Astrocyte of the hippocampus (primary cell): ENCODE results near the gene PRMT3.
"Not testable (repeated sequence)": the region's sequence is repeated elsewhere in the genome, so short reads cannot be mapped to it uniquely, and the experiment has no call there.

Experiments
- DNase-seq: peaks from one replicate; pipeline ENCODE4 v3.0.0; 2011; ENCODE audit warnings: low read depth, low spot score

Gene PRMT3

DNA sequence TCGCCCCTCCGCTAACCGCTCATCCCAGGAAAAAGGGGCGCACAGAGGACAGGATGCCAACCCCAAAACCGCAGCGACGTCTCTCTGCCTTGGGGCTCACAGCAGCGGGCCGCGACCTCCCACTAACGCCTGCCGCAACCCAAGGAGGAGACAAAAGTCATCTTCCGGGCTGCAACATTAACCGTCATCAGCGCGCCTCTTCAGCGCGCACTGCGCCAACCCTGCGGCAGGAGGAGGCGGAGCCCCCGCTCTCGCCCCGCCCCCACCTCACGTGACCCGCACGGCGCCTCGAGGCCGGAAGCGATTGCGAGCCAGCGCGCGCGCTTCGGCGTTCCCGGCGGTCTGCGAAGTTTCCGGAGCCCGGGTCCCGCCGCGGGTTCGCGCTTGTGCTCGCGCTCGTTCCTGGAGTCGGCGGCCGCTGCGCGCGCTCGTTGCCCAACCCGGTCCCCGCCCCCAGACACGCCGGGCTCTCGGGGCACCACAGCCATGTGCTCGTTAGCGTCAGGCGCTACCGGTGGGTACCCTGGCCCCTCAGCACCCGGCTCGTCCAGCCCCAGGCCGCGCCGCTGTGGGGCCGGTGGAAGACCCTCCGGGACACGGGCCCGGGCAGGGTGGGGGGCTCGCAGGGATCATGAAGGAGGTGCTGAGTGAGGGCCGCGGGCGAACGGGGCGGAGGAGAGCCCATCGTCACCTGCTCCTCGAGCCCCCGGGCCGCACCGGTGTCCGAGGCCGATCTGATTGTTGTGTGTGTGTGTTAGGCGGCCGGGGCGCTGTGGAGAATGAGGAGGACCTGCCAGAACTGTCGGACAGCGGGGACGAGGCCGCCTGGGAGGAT, at the start of gene PRMT3:
Gene PRMT3, plus strand, starts transcription at position 456 of the 835 bp plus-strand sequence. Its CDS starts 31 bp downstream, at position 487.
- peak; percentile 99 for DNase-seq

DNA sequence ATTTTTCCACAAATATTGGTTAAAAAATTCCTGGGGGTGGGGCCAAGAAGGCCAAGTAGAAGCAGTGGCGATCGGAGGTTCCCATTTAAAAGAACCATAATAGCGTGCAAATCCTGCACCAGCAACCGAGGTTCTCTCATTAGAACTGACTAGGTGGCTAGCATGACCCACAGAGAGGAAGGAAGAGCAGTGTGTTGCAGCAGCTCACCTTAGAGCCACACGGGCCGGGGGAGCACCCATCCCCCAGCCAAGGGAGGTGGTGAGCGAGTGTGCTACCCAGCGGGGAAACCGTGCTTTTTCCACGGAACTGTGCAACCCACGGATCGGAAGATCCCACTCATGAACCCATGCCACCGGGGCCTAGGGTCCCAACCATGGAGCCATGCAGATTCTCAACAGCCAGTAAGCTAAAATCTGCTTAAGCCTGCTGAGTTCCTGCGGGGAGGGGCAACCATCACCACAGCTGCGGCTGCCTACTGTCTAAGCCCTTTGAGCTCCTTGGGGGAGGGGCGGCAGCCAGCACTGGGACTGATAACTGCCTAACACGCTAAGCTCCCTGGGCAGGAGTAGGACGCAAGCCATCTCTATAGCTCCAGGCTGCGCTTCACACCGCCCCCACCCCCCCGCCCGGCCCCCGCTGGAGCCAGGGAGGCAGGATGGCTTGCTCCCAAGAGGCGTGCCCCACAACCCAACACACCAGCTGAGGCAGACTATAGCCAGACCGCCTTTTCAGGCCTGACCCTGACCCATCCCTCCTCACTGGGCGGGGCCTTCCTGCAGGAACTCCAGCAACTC, 45.0 kb upstream of the PRMT3 start:
- peak; percentile 21 for DNase-seq

DNA sequence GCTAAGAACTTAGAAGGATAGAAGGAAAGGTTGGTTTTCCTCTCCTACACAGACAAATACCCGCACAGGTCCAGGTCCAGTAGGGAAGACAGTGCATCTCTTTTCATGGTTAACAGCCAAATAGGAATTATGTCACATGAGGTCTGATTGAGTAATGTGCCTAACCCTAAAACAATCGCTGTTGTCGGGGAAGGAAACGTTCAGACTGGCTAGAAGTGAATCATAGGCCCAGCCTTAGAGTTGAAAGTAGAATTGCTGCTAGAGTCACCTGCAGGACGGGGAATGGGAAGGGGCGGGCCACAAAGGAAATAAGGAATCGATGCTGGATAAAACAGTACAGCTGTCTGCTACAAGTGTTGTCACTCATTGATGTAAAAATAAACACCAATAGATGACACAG, 36.4 kb upstream of the PRMT3 start:
- no peak for DNase-seq

DNA sequence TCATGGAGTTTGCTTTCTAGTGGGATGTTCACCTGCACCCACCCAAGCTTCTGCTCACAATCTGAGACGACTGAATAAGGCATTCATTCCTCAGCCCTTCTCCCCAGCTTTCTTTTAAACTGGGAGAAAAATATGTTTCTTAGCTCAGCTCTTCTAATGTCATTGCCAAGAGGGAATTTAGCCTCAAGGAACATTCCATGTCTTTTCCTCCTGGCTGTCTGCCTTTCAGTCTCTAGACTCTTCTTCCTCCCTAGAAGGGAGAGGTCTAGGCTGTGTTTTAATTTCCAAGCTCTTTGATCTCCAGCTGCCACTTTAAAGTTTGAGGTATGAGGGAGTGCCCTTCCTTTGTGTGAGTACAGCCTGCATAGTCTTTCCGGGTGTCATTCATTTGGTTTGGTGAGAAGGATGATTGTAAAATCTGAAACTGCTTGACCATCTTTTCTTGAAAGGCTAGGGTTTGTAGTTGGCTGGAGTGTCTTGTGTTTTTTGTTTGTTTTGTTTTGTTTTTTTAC, 35.7 kb upstream of the PRMT3 start:
- no peak for DNase-seq

DNA sequence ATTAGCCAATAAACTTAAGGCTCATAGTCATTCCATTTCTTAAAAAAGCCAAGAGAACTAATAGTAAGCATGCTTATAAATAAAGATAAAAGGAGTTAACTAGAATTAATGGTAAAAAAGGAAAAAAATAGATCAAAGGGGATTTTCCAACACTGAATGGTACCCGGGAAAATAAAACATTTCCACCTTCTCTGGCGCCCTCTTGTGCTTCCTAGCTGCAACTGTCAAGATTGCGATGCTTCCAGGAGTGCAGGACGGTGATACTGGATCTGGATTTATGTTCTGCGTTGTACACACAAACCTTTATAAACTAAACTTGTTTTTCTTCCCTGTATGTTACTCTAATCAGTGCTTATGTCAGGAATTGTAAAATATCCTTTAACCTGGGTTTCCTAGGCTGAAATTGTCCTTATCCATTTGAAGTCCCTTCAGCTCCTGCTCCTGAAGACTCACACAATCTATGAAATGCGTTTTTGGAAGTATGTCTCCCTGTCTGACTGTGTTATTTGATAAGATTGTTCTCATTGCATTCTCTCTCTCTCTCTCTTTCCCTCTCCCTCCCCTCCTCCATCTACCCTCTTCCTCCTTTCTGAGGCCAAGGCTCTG, 33.6 kb upstream of the PRMT3 start:
- peak; percentile 71 for DNase-seq

DNA sequence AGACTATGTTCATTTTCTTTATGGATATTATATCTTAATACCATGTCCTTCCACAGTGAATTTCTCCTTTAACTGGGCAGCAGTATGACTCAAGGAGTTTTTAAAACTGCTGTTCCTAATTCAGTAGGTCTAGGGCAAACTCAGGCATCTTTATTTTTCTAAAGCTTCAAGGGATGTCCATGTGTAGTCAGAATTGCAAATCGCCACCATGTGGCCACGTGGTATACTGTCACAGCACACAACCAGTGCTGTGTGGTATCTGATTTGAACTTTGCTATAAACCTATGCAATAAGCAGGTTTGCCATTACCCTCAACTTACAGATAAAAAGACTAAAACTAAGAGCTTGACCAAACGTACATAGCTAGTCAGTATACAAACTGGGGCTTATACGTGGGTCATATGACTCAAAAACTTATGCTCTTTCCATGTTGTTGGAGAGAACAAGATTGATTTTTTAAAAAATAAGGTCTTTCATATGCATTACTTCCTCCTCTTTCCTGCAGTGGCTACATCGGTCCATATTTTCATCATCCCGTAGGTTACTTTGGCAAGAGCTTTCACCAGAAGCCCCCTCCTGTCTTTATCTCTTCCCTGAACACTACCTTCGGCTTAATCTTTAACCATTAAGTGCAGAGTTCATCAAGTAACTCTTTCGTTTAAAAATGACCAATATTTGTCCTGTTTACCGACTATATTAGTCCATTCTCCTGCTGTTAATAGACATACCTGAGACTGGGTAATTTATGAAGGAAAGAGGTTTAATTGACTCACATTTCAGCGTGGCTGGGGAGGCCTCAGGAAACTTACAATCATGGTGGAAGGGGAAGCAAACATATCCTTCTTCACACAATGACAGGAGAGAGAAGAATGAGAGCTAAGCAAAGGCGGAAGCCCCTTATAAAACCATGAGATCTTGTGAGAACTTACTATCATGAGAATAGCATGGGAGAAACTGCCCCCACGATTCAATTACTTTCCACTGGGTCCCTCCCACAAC, 32.0 kb upstream of the PRMT3 start:
- DNase-seq = peak; percentile 64

DNA sequence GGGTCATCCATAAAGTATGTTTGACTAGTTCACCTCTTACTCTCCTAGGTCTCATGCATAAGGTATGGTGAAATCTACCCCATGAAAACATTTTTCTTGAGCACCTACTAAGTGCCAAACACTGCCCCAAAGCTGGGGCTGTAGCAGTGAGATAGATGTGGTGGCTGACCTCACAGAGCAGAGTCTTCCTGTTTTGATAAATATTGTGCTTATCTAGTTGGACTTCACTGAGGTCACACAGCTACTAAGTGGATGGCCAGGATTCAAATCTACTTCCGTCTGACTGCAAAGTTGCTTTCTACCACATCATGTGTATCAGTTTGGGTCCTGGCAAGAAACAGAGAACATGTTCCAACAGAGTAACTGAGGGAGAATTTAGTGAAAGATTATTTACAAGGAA, 30.4 kb upstream of the PRMT3 start:
- no peak for DNase-seq

DNA sequence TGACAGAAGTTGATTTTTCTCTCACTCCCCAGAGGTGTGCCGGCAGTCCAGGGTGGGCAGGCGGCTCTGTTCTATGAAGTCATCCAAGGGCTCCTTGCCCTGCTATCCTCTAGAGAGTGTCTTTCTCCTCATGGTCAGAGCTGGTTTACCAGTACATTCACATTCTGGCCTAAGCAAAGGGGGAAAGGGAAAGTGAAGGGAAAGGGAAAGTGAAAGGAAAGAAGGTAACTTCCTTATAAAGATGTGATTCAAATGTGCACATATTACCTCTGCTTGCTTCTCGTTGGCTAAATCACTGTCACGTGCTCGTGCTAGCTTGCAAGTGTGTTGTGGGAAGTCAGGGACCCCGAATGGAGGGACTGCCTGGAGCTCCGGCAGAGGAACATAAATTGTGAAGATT, 26.9 kb upstream of the PRMT3 start:
- DNase-seq = peak; percentile 20

DNA sequence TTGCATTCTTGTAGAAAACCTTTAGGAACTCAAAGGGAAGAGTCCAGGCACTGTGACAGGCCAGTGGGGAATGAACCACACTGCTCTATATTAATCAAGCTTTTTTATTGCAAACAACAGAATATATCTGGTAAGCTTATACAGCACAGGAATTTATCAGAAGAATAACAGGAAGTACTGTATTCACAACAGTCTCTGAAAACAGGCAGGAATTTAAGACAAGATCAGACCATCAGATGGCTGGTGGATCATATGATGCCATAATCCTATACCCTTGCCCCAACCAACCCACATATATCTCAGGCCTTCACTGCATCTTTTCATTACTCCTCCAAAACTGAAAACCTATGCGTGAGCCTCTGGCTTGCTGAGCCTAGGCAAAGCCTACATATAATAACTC, 25.0 kb upstream of the PRMT3 start:
- DNase-seq = no peak

DNA sequence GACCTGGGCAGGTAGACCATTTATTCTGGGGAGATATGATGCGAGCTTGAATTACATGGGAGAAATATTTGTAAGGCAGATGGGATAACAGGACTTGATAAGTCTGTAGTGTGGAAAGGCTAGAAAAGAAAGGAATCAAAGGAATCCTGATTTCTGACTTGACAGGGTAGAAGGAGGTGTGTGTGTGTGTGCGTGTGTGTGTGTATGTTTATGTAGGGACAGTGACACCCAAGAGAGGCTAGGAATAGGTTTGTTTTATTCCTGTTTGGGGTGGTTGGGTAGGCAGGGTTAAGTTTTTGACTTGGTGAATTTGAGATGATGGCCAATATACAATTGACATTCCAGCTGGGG, 24.4 kb upstream of the PRMT3 start:
- no peak for DNase-seq

DNA sequence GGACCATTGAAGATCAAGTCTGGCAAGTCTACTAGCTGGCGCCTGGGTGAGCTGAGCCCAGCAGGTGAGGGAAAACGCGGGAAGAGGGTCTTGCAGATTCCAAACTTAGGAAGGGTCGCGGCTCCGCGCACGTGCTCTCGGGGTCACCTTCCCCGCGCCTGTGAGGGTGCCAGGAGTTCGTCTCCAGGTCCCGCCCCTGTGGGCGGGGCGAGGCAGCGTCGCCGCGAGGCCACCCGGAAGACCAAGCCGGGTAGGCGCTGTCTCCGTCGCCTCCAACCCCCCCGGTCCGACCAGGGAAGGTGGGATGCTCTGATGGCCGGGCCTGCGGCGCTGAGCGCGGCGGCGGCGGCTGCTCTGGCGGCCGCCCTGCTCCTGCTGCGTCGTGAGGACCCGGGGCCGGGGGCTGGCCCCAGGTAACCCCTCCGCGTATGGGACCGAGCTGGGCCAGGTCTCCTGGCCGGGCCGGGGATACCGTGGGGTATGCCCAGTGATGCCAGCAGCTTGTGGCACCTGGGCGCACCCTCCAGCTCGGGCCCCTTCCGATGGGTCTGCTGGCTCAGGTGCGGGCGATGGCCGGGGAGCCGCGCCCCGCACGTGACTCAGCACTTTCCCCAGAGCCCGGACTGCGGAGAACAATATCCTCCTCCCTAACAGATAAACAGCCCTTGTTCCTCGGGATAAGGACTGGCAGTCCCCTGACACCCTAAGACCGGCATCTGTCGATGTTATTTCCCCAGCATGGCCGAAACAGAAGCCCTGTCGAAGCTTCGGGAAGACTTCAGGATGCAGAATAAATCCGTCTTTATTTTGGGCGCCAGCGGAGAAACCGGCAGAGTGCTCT, 23.8 kb upstream of the PRMT3 start, which contains the start of gene HTATIP2:
Gene HTATIP2, plus strand, starts transcription at position 215 of the 841 bp plus-strand sequence. Its CDS starts 524 bp downstream, at position 739.
- DNase-seq = peak; percentile 48

DNA sequence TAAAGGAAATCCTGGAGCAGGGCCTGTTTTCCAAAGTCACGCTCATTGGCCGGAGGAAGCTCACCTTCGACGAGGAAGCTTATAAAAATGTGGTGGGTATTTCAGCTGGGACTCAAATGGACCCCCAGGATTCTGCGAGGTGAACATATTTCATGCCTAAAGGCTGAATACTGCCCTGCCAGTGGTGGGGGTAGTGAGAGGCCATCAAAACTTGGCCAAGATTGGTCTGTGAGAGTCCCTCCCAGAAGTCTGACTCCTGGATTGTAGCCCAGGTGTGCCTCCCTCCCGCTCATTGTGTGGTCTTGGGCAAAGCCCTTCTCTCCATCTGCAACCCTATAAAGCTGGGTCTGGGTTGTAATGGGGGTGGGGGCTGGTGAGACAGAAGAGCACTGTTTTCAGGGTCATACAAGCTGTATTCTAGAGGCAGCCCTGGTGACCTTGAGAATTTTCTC, 23.1 kb upstream of the PRMT3 start:
- DNase-seq = peak; percentile 10

DNA sequence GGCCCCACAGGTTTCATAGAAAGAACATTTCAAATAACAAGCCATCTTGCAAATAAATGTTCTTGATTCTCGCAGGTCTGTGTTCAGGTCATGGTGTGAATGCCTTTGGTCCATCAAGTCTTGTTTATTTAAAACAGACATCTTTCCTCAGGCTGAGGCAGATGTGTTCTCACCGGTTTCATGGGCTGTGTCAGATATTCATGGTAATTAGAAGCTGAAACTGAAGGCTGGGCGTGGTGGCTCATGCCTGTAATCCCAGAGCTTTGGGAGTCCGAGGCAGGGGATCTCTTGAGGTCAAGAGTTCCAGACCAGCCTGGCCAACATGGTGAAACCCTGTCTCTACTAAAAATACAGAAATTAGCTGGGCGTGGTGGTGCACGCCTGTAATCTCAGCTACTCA, 22.1 kb upstream of the PRMT3 start:
- DNase-seq = not testable (repeated sequence)

DNA sequence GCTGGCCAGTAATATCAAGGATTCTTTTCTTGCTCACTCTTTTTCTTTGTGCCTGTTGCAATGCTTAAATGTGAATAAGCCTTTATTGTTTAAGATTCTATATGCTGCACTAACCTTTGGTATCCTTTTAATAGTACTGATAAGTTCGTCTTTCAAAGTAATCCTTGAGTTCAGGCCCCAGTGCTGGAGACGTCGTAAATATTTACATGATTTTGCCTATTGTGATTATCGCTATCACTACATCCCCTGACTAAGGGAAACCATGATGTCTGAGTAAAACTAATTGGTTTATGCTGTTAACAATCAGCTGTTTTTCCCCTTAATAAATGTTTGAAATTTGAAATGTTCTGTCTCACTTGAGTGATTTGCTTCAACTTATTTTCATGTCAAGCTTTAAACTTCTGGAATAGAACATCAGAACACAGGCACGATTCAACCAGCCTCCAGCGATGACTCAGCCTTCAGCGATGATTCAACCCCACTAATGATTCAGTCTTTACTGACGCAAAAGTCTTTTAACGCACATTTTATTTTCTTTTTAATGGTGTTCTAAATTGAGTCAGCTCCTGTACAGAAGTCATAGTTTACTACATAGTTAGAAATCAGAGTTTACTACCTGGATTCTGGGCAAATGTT, 20.1 kb upstream of the PRMT3 start:
- DNase-seq = peak; percentile 90

DNA sequence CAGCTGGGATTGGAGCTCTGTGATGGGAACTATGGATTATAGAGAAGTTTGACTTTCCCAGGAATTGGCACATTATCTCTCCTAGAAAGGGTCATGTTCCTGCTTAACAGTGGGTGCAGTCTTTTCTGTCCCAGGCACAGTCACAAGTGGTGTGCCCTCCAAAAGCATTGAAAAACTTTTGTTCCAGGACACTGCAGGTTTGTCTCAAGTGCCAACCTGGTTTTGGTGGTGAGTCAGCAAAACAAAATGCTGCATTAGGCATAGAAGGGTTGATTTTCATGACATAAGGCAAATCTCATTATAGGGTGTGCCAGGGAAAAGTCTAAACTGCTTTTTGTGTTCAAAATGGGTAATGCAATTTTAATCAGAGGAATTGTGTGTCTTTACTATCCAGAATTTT, 19.1 kb upstream of the PRMT3 start:
- DNase-seq = peak; percentile 53

DNA sequence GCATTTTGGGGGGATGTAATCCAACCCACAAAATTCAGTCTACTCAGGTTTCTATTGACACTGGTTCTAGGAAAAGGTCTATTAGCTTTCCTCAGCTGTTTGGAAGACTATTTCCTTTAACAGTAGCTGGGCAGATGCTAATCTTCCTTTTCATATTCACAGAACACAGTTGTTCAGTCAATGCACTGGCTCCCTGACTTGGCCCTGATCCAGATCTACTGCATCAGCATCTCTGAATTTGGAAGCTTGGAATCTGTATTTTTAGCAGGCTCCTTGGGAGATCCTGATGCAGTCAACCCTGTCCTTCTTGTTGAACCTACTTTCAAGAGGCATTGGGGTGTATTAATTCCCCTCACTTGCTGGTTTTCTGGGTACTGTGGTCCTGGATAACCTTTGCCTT, 17.7 kb upstream of the PRMT3 start:
- DNase-seq = no peak

DNA sequence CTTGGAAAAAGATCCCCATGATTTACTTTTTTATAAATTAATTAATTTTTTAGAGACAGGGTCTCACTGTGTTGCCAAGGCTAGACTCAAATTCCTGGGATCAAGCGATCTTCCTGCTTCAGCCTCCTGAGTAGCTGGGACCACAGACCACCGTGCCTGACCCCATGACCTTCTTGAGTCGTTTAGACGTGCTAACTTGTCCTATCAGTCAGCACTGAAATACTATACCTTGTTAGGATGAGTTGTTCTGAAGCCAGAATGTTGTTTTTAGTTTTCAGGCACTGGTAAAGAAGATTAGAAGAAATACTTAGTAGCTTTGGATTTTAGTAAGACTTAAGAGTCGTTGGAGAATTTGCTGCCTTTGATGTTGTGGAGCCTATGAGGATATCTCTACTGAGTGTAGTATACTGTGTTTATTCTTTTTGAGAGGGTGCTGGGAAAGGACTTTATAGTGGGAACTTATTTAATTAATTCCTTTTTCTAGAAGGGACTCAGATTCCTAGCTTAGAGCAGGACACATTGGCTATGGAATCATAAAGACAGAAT, 15.4 kb upstream of the PRMT3 start:
- DNase-seq = no peak

DNA sequence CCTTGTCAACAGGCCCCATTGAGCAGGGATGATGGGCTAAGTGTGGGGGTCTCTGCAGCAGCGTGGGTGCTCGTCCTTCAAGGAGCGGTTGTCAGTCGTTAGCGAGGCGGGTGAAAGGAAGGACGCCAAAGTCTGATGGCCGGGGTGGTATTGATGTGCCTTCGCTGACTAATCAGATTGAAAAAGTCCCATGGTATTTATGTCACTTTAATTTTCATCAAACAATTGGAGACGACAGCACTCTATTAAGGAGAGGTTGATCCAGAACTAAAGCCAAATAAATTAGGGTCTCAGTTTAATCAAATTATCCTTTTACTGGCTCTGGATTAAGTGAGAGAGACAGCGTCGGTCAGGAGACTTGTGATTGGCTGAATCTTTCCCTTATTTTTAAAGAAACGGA, 14.4 kb upstream of the PRMT3 start:
- no peak for DNase-seq

DNA sequence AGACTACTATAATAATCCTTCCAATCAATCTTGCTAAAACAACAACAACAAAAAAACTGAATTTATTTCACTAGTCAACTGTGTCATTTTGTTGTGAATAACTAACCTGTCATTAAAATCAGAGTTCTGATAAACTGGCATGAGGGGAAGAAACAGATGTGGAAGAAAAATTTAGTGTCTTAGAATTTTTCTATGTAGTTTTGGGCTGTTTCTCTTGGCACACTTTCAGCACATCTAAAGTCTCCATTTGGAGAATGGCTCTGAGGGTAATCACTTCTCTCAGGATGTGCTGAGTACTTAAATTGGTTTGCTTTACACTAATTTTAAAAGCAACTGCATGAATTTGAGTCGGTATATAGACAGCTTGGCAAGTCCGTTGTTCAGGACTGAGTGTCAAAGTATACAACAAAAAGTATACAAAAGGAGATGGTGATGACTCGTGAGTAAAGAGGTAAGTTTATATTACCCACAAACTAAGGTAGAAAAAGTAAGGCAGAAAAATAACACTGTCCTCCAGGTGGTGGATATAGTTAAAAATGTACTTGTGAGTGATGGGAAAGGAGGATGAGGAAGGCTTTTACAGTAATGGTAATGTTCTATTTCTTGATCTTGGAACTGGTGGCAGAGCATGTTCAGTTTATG, 13.8 kb upstream of the PRMT3 start:
- DNase-seq = no peak
